DOHH2 (cell line): ENCODE measurements around the gene STING1.

Experiments used
- H3F3A ChIP-seq: fragments of 200-600 bp; sonication (generic), shearing (Covaris generic); 2 replicates; pipeline ENCODE4 v1.6.0; 2016; ENCODE audit warnings: antibody characterized with exemption, mild to moderate bottlenecking; ENCODE audit not compliant: control insufficient read depth, insufficient read depth
- H3K27ac ChIP-seq: fragments of 200-600 bp; sonication (generic); 2 replicates; pipeline ENCODE4 v1.5.1; 2014; ENCODE audit warnings: low read depth, mild to moderate bottlenecking, low read length, moderate library complexity
- H3K27me3 ChIP-seq: fragments of 200-600 bp; sonication (generic); 2 replicates; pipeline ENCODE4 v1.6.1; 2014; ENCODE audit warnings: mild to moderate bottlenecking, low read length, mixed read lengths; ENCODE audit not compliant: control insufficient read depth
- H3K36me3 ChIP-seq: fragments of 200-600 bp; sonication (generic); 2 replicates; pipeline ENCODE4 v1.6.1; 2014; ENCODE audit warnings: mild to moderate bottlenecking, low read length, moderate library complexity, mixed read lengths; ENCODE audit not compliant: control insufficient read depth
- H3K4me1 ChIP-seq: fragments of 200-600 bp; sonication (generic); 2 replicates; pipeline ENCODE4 v1.6.1; 2014; ENCODE audit warnings: mild to moderate bottlenecking, low read length, mixed read lengths; ENCODE audit not compliant: control insufficient read depth
- H3K4me2 ChIP-seq: fragments of 200-600 bp; sonication (generic); 2 replicates; pipeline ENCODE4 v1.6.0; 2014; ENCODE audit warnings: mild to moderate bottlenecking, low read length, moderate library complexity
- H3K4me3 ChIP-seq: fragments of 200-600 bp; sonication (generic); 2 replicates; pipeline ENCODE4 v1.5.1; 2014; ENCODE audit warnings: mild to moderate bottlenecking, low read length, mixed read lengths
- H3K79me2 ChIP-seq: fragments of 200-600 bp; sonication (generic); 2 replicates; pipeline ENCODE4 v1.6.1; 2014; ENCODE audit warnings: mild to moderate bottlenecking, low read length, mixed read lengths; ENCODE audit not compliant: control insufficient read depth
- H3K9me2 ChIP-seq: fragments of 200-600 bp; sonication (generic); replicated peaks from 2 replicates; pipeline ENCODE4 v1.6.1; 2014; ENCODE audit warnings: mild to moderate bottlenecking, low read length, mixed read lengths; ENCODE audit not compliant: control insufficient read depth
- H3K9me3 ChIP-seq: fragments of 200-600 bp; sonication (generic); 2 replicates; pipeline ENCODE4 v1.6.1; 2014; ENCODE audit warnings: antibody characterized with exemption, low read length, mixed read lengths; ENCODE audit not compliant: control insufficient read depth, insufficient read depth
- H4K20me1 ChIP-seq: fragments of 200-600 bp; sonication (generic); 2 replicates; pipeline ENCODE4 v1.6.0; 2014; ENCODE audit warnings: low read depth, mild to moderate bottlenecking, antibody characterized with exemption, low read length, moderate library complexity; ENCODE audit not compliant: control insufficient read depth, insufficient read depth
- CTCF ChIP-seq: fragments of 200-600 bp; sonication (generic); IDR thresholded peaks from one replicate; pipeline ENCODE4 v1.5.1; 2014; ENCODE audit warnings: antibody characterized with exemption, mild to moderate bottlenecking, low read depth, low read length; ENCODE audit not compliant: poor library complexity, severe bottlenecking
- EZH2phosphoT487 ChIP-seq: fragments of 200-600 bp; sonication (generic); IDR thresholded peaks from 2 replicates; pipeline ENCODE4 v1.6.1; 2017; ENCODE audit warnings: borderline replicate concordance, mild to moderate bottlenecking, antibody characterized with exemption, low read length, moderate library complexity, mixed read lengths

STING1 gene

GRCh38 chr5:139473105-139473504, 9.5 kb downstream of the STING1 start:
- Histone ChIP-seq H3K4me1 (peaks cover 14% of the 10 kb centered on the region), H3F3A (no peaks in the 10 kb centered on the region), H4K20me1 (no peaks in the 10 kb centered on the region), H3K4me2 (no peak overlapping the region), H3K9me3 (no peaks in the 10 kb centered on the region), H3K36me3 (no peaks in the 10 kb centered on the region), H3K9me2 (no peaks in the 10 kb centered on the region), H3K27me3 (peaks cover 10% of the 10 kb centered on the region), H3K79me2 (no peaks in the 10 kb centered on the region), H3K4me3 (no peak overlapping the region), H3K27ac (no peak overlapping the region)
- TF ChIP-seq EZH2phosphoT487 (no peak), CTCF (no peak)

- no peaks in the 10 kb centered on the region for H3K9me2 ChIP-seq
- H3K9me3 ChIP-seq = no peaks in the 10 kb centered on the region
- H3K27me3 ChIP-seq = peaks cover 10% of the 10 kb centered on the region
- no peaks in the 10 kb centered on the region for H4K20me1 ChIP-seq
- no peak overlapping the region for H3K4me2 ChIP-seq
- H3F3A ChIP-seq = no peaks in the 10 kb centered on the region
- H3K4me1 ChIP-seq = peaks cover 14% of the 10 kb centered on the region
- H3K79me2 ChIP-seq = no peaks in the 10 kb centered on the region
- no peak overlapping the region for H3K27ac ChIP-seq
- no peaks in the 10 kb centered on the region for H3K36me3 ChIP-seq
- TF ChIP-seq EZH2phosphoT487 (no peak), CTCF (no peak)
- no peak overlapping the region for H3K4me3 ChIP-seq
These were observed 10.1 kb downstream of the STING1 start for GRCh38 chr5:139472386-139473030.

GRCh38 chr5:139470821-139471300, 11.7 kb downstream of the STING1 start, which contains the start of gene SMIM33:
Gene SMIM33, plus strand, starts transcription at chr5:139471004. Its CDS starts 118 bp downstream, at chr5:139471122.
- TF ChIP-seq CTCF (no peak), EZH2phosphoT487 (no peak)

More at GRCh38 chr5:139470821-139471300, 11.7 kb downstream of the STING1 start, which contains the start of gene SMIM33:
- H3K9me2 ChIP-seq = no peaks in the 10 kb centered on the region
- peaks cover 10% of the 10 kb centered on the region for H3K27me3 ChIP-seq
- H3K4me2 ChIP-seq = no peak within 1 kb of the TSS
- H3K27ac ChIP-seq = no peak within 1 kb of the TSS
- no peaks in the 10 kb centered on the region for H3F3A ChIP-seq
- no peak within 1 kb of the TSS for H3K4me3 ChIP-seq
- H3K9me3 ChIP-seq = no peaks in the 10 kb centered on the region
- no peaks in the 10 kb centered on the region for H3K36me3 ChIP-seq
- no peaks in the 10 kb centered on the region for H3K79me2 ChIP-seq
- H4K20me1 ChIP-seq = no peaks in the 10 kb centered on the region
- peaks cover 14% of the 10 kb centered on the region for H3K4me1 ChIP-seq
